Rectal smooth muscle tissue (tissue), 1 donor: ENCODE data around the gene NFKBIB.
"Not testable (repeated sequence)": the region's sequence is repeated elsewhere in the genome, so short reads cannot be mapped to it uniquely, and the experiment has no call there.

Experiments used
- H3K27ac ChIP-seq: one replicate; pipeline ENCODE4 v1.7.0; 2013; ENCODE audit warnings: low read depth, low read length, inconsistent platforms
- H3K27me3 ChIP-seq: one replicate; pipeline ENCODE4 v1.7.0; 2013; ENCODE audit warnings: low read length; ENCODE audit not compliant: control insufficient read depth, insufficient read depth
- H3K36me3 ChIP-seq: one replicate; pipeline ENCODE4 v1.7.0; 2013; ENCODE audit warnings: low read length; ENCODE audit not compliant: control insufficient read depth, insufficient read depth
- H3K4me1 ChIP-seq: one replicate; pipeline ENCODE4 v1.7.0; 2013; ENCODE audit warnings: low read length; ENCODE audit not compliant: control insufficient read depth, insufficient read depth
- H3K4me3 ChIP-seq: one replicate; pipeline ENCODE4 v1.7.0; 2013; ENCODE audit warnings: low read length
- H3K9ac ChIP-seq: one replicate; pipeline ENCODE4 v1.7.0; 2013; ENCODE audit warnings: low read length

The NFKBIB gene

GRCh38 chr19:38880076-38880881 is 19.5 kb upstream of the NFKBIB start:
- no peak overlapping the region for H3K9ac ChIP-seq
- H3K27ac ChIP-seq: no peak overlapping the region
- H3K4me3 ChIP-seq: no peak overlapping the region
- no peaks in the 10 kb centered on the region for H3K4me1 ChIP-seq
- peaks cover 5% of the 10 kb centered on the region for H3K36me3 ChIP-seq
- H3K27me3 ChIP-seq: no peaks in the 10 kb centered on the region

- peaks cover under 1% of the 10 kb centered on the region for H3K4me1 ChIP-seq
- H3K27ac ChIP-seq: no peak overlapping the region
- H3K36me3 ChIP-seq: peaks cover 5% of the 10 kb centered on the region
- no peaks in the 10 kb centered on the region for H3K27me3 ChIP-seq
- H3K4me3 ChIP-seq: no peak overlapping the region
- H3K9ac ChIP-seq: no peak overlapping the region
Measured at GRCh38 chr19:38880882-38881609, 18.7 kb upstream of the NFKBIB start.

- peaks cover 3% of the 10 kb centered on the region for H3K4me1 ChIP-seq
- no peak overlapping the region for H3K4me3 ChIP-seq
- H3K36me3 ChIP-seq: peaks cover 5% of the 10 kb centered on the region
- H3K9ac ChIP-seq: no peak overlapping the region
- H3K27ac ChIP-seq: no peak overlapping the region
- H3K27me3 ChIP-seq: no peaks in the 10 kb centered on the region
Measured at GRCh38 chr19:38883286-38883685, 16.5 kb upstream of the NFKBIB start.

- not testable (repeated sequence) for H3K4me3 ChIP-seq, H3K4me1 ChIP-seq, H3K27ac ChIP-seq, H3K27me3 ChIP-seq, H3K9ac ChIP-seq
- peaks cover 19% of the 10 kb centered on the region for H3K36me3 ChIP-seq
Measured at GRCh38 chr19:38884691-38885090, 15.1 kb upstream of the NFKBIB start.

GRCh38 chr19:38888876-38889275 is 10.9 kb upstream of the NFKBIB start:
- Histone ChIP-seq H3K9ac (no peak overlapping the region), H3K4me3 (no peak overlapping the region), H3K36me3 (peaks cover 17% of the 10 kb centered on the region), H3K27me3 (no peaks in the 10 kb centered on the region), H3K4me1 (peaks cover 3% of the 10 kb centered on the region), H3K27ac (no peak overlapping the region)

- Histone ChIP-seq H3K27ac (no peak overlapping the region), H3K36me3 (peaks cover 17% of the 10 kb centered on the region), H3K27me3 (no peaks in the 10 kb centered on the region), H3K4me1 (peaks cover 3% of the 10 kb centered on the region), H3K4me3 (no peak overlapping the region), H3K9ac (no peak overlapping the region)
Measured at GRCh38 chr19:38889803-38890202, 10.0 kb upstream of the NFKBIB start.

- H3K27me3 ChIP-seq: no peaks in the 10 kb centered on the region
- no peak overlapping the region for H3K9ac ChIP-seq
- H3K36me3 ChIP-seq: peaks cover 17% of the 10 kb centered on the region
- H3K4me3 ChIP-seq: no peak overlapping the region
- no peak overlapping the region for H3K27ac ChIP-seq
- peaks cover 3% of the 10 kb centered on the region for H3K4me1 ChIP-seq
Measured at GRCh38 chr19:38890686-38891085, 9.1 kb upstream of the NFKBIB start.

- no peak overlapping the region for H3K9ac ChIP-seq
- no peaks in the 10 kb centered on the region for H3K4me1 ChIP-seq
- no peak overlapping the region for H3K27ac ChIP-seq
- H3K27me3 ChIP-seq: no peaks in the 10 kb centered on the region
- peaks cover 17% of the 10 kb centered on the region for H3K36me3 ChIP-seq
- no peak overlapping the region for H3K4me3 ChIP-seq
Measured at GRCh38 chr19:38891771-38892170, 8.0 kb upstream of the NFKBIB start.

- Histone ChIP-seq H3K9ac (no peak overlapping the region), H3K4me3 (no peak overlapping the region), H3K36me3 (peaks cover 17% of the 10 kb centered on the region), H3K27me3 (no peaks in the 10 kb centered on the region), H3K27ac (no peak overlapping the region), H3K4me1 (no peaks in the 10 kb centered on the region)
Measured at GRCh38 chr19:38892841-38893240, 6.9 kb upstream of the NFKBIB start.

- H3K4me1 ChIP-seq: no peaks in the 10 kb centered on the region
- H3K27me3 ChIP-seq: no peaks in the 10 kb centered on the region
- H3K27ac ChIP-seq: no peak overlapping the region
- H3K36me3 ChIP-seq: peaks cover 16% of the 10 kb centered on the region
- no peak overlapping the region for H3K9ac ChIP-seq
- no peak overlapping the region for H3K4me3 ChIP-seq
Measured at GRCh38 chr19:38893341-38893771, 6.4 kb upstream of the NFKBIB start.

GRCh38 chr19:38894968-38895367 is 4.8 kb upstream of the NFKBIB start:
- Histone ChIP-seq H3K9ac (no peak overlapping the region), H3K4me3 (no peak overlapping the region), H3K4me1 (no peaks in the 10 kb centered on the region)

GRCh38 chr19:38898788-38899446 is 852 bp upstream of the NFKBIB start:
- Histone ChIP-seq H3K27ac (peak overlapping the region; percentile 80), H3K4me3 (peak overlapping the region; percentile 95), H3K27me3 (no peaks in the 10 kb centered on the region), H3K36me3 (no peaks in the 10 kb centered on the region), H3K4me1 (peaks cover 7% of the 10 kb centered on the region), H3K9ac (peak overlapping the region; percentile 90)

More at GRCh38 chr19:38894968-38895367, 4.8 kb upstream of the NFKBIB start:
- no peak overlapping the region for H3K27ac ChIP-seq
- no peaks in the 10 kb centered on the region for H3K27me3 ChIP-seq
- H3K36me3 ChIP-seq: peaks cover 2% of the 10 kb centered on the region
